ENCODE measurements around the gene MAP4K2.

- TF ChIP-seq, protein P1, sequence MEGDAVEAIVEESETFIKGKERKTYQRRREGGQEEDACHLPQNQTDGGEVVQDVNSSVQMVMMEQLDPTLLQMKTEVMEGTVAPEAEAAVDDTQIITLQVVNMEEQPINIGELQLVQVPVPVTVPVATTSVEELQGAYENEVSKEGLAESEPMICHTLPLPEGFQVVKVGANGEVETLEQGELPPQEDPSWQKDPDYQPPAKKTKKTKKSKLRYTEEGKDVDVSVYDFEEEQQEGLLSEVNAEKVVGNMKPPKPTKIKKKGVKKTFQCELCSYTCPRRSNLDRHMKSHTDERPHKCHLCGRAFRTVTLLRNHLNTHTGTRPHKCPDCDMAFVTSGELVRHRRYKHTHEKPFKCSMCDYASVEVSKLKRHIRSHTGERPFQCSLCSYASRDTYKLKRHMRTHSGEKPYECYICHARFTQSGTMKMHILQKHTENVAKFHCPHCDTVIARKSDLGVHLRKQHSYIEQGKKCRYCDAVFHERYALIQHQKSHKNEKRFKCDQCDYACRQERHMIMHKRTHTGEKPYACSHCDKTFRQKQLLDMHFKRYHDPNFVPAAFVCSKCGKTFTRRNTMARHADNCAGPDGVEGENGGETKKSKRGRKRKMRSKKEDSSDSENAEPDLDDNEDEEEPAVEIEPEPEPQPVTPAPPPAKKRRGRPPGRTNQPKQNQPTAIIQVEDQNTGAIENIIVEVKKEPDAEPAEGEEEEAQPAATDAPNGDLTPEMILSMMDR (conservative IDR thresholded peaks at IDR 0.05), result no peak
- no peak for TF ChIP-seq ZFX (IDR thresholded peaks at IDR 0.05)
Observed at GRCh38 chr11:64772303-64773018, 30.6 kb downstream of the MAP4K2 start.

Data from C4-2B (cell line).